ENCODE results near the gene AP3M1.

GRCh38 chr10:74081192-74081803 is 69.3 kb downstream of the AP3M1 start:
- TF ChIP-seq EZH2 (IDR thresholded peaks at IDR 0.05): no peak
- peak; percentile 80 for TF ChIP-seq CTCF (IDR thresholded peaks at IDR 0.05)

Data from neural progenitor cell (in vitro differentiated cells).